ENCODE measurements around the gene SUPT4H1.
A peak's percentile ranks its signal among the peaks of the same experiment; 100 is the strongest.
"Not testable (repeated sequence)": the region's sequence is repeated elsewhere in the genome, so short reads cannot be mapped to it uniquely, and the experiment has no call there.

The SUPT4H1 gene

GRCh38 chr17:58351831-58352595 is at the start of gene SUPT4H1:
Gene SUPT4H1, minus strand, starts transcription at chr17:58352201. Its CDS starts 66 bp downstream, at chr17:58352135.
- DNase-seq = peak; percentile 40

DNA sequence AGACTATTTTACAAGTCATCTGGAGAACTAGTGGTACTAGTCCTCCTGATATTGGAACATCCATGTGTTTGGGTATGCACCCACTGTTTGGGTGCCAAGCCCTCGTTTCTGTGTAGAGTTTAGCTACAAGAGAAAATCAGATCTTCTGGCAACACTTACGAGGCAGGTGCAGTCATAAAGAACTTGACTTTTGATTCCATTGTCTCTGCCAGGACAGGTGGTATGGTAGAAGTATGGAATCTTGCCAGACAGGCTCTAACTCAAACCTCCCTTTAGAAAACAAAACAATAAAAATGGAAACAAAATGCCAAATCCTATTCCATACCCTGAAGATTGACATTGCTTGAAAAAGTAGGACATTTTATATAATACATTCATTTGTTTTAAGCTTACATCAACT is 49.3 kb upstream of the SUPT4H1 start:
- no peak for DNase-seq

DNA sequence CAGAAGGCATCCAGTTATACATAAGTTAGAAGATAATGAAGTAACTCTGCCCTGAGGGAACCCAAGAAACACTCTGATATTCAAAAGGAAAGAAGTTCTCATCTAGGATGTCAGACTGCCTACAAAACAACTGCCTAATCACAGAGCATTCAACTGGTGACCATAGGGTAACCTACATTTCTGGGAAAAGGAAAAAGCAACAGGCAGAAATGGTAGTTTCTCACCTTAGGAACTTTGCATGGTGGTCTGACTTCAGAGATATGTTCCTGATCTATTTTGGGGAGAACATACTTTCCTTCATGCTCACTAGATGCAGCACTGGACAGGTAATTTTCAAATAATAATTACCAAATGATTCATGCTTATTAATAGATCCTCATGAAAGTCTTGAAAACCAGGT is 48.8 kb upstream of the SUPT4H1 start:
- no peak for DNase-seq

DNA sequence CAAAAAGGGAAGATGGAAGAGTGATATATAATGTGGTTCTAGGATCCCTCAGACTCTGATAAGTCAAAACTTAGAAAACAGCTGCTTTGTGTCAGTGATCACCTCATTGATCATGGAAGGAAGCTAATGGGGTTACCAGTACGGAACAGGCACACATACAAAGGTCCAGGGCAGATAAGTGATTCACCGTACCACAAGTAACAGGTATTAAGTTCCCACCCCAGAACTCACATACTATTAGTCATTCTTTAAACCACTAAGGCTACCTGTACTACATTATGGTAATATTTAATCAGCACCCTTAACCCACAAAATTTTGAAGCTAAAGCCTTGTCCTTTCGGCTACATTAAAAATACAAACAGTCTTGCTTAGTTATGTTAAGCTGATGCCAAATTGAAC is 48.0 kb upstream of the SUPT4H1 start:
- no peak for DNase-seq

GRCh38 chr17:58398574-58399266 is 46.7 kb upstream of the SUPT4H1 start:
- no peak for DNase-seq

DNA sequence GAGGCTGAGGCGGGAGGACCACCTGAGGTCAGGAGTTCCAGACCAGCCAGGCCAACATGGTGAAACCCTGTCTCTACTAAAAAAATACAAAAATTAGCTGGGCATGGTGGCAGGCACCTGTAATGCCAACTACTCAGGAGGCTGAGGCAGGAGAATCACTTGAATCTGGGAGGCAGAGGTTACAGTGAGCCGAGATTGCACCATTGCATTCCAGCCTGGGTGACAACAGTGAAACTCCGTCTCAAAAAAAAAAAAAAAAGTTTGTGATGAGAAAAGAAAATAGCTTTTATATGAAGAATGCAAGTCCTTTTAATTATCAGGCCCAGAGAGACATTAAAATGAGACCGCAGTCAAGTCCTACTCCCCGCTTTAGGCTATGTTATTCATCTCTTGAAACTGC is 45.4 kb upstream of the SUPT4H1 start:
- DNase-seq = not testable (repeated sequence)

- DNase-seq = no peak
Measured at GRCh38 chr17:58396173-58396572, 44.2 kb upstream of the SUPT4H1 start.

GRCh38 chr17:58394534-58395223 is 42.7 kb upstream of the SUPT4H1 start:
- DNase-seq = no peak

DNA sequence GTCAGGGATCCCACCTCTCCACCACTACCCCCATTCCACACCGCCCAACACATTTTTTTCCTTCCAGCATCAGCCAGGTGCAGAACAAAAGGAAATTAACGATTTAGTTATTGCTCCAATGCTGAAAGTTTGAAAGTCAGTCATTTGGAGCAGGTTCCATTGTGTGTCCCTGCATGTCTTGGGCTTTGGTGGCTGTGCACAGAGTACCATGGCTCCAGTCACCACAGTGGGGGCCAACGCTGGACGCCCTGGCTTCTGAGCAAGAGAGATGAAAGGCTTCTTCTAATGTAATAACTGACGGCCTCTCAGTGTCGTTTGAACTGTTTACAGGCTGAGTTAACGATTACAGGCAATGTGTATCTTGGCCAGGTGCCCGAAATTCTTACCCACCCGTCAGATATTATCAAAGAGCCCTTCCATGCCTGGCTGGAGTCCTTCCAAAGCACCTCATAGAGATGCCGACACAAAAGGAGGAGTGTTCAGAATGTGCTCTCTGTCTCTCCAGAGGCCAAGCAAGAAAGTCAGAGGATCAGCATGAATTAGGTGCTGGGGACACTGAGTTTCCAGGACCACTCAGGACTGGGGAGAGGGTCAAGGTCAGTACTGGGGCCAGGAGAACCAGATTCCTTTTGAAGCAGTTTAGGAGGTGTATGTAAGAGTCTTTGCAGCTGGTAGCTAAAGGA is 39.4 kb upstream of the SUPT4H1 start:
- no peak for DNase-seq

DNA sequence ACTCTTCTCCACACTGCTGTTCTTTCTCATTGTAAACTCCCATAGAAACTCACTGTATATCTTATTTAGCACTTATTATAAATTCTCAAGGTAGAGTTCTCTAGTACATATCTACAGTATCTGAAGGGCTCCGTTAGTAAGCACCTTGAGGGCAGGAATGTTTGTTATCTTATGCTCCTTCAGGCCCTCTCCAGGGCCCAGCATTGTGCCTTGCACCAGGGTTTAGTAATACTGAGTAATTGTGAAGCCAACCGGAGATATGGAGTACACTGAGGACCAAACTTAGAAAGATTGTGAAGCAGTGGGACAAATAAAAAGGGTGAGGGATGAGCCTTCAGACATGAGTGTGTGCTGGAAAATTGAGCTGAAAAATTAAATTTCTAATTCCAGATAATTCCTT is 38.9 kb upstream of the SUPT4H1 start:
- no peak for DNase-seq

DNA sequence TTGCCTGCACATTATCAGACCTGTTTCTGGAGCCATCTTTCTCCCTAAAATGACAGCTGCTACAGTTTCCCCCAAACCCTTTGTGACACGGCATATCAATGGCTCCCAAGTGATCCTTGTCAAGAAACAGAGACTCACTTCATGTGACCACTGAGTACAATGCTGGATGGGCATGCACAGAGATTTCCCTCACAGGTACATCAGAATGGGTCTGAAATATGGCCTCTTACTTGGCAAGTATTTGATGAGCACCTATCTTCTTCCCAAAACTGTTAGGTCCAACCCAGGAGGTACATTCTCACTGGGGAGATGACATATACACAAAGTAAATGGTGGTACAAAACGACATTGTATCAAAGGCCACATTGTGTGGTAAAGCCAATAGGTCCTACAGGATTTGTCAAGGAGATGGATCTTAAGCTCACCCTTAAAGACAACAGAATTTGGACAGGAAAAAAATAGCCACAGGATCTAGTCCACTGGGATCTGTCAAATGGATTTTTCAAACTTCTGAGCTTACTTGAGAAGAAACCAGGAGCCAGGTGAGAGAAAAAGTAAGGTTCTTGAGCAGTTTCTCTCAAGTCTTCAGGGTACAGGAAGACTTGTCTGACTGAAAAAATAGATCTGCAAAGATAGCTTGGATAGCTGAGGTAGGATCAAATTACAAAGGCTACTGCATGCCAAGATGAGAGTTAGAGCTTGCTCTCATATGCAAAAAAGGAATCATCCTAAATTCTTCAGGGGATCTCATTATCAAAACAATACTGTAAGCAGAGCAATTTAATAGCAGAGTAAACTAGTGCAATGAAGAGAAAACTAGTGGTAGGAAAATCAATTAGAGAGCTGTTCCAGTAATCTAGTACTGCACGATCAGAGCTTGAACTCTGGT is 36.5 kb upstream of the SUPT4H1 start:
- no peak for DNase-seq

GRCh38 chr17:58387834-58388233 is 35.8 kb upstream of the SUPT4H1 start:
- DNase-seq = no peak

GRCh38 chr17:58386708-58387107 is 34.7 kb upstream of the SUPT4H1 start:
- DNase-seq = no peak

DNA sequence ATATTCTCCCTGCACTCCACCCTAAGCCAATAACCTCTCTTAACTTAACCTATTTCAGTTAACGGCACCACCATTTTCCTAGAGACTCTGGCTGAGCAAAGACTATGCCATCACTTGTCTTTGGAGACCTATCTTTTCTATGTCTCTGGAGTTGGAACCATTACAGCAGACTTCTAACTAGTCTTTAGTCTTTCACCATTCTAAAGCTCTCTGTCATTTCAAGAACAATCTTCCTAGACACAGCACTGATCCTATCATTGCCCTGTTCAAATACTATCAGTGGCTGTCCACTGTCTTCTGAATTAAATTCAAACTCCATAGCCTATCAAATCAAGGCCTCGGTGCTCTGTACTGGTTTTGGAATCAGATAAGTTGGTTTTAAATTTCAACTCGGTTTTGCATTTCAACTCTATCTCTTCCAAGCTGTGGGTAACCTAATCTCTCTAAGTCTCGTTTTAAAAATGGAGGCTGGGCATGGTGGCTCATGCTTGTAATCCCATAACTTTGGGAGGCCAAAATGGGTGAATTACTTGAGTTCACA is 33.4 kb upstream of the SUPT4H1 start:
- DNase-seq = no peak

DNA sequence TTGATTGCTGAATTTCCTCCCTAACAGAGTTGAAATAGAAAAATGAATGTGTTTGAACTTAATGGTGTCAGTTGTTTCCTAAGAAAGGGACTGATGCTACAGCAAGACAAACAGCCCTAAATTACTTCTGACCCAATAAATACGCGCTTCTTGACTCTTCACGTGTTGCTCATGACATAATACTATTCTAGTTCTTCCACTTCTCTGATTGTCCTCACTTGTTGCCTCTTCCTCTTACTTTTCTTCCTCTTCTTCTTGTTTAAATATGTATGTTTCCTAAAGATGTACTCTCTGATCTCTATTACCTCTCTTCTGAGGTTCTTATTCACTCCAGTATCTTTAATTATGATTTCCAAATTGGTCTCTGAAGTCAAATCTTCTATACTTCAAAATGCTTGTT is 32.9 kb upstream of the SUPT4H1 start:
- DNase-seq = no peak

DNA sequence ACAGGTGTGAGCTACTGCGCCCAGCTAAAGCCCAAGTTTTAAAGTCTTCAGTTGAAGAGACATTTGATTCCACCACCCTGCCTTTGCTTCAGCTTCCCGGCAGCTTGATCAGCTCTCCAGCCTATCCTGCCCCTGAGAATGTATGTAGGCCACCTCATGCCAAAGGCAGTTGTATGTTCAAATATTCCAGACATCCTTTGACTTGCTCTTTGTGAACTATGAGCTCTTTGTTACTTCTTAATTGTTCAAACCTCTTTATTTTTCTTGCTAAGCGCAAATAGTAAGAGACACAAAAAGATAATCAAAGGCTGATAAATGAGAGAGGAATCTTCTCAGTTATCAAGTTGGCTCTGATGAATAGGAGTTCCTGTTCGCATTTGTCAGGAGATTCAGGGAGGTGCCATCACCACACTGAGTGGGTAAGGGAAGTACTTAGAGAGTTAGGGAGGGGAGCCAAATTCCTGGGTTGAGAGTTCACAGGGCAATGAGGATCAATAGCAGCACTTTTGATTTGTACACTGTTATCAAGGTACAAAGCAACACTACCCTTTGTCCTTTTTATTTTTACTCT is 32.0 kb upstream of the SUPT4H1 start:
- DNase-seq = no peak

- DNase-seq = no peak
Measured at GRCh38 chr17:58382872-58383242, 30.9 kb upstream of the SUPT4H1 start.

DNA sequence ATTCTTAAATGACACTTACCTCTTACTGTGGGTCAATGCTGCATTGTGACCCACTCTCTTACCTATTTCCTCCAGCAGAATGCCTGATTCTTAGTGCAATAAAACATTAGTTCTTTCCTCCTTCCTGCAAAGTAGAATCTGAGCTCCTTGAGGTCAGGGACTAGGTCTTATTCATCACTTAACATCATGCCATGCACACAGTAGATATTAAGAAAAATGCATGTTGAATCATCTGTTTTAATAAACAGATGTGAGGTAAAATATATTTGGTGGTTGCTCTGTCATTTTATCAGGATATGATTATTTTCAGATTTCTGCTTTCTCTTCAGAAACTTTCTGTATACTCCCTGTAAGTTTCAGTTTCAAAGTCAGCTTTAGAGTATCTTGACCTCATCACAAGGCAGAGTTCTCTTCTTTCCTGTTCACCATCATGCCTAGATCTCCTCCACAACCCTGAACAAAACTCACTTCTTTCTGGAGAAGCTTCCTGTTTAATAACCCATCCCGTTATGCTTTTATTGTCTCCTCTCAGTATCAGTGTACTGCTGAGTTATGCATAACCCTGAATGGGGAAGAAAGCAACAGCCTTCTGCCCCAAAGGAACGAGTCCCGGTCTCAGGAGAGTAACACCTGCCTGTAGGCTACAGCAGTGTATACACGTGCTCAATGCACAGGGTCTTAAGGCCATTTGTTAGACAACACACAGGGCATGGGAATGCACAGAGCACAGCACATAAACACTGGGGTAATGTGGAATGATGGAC is 30.3 kb upstream of the SUPT4H1 start:
- no peak for DNase-seq

DNA sequence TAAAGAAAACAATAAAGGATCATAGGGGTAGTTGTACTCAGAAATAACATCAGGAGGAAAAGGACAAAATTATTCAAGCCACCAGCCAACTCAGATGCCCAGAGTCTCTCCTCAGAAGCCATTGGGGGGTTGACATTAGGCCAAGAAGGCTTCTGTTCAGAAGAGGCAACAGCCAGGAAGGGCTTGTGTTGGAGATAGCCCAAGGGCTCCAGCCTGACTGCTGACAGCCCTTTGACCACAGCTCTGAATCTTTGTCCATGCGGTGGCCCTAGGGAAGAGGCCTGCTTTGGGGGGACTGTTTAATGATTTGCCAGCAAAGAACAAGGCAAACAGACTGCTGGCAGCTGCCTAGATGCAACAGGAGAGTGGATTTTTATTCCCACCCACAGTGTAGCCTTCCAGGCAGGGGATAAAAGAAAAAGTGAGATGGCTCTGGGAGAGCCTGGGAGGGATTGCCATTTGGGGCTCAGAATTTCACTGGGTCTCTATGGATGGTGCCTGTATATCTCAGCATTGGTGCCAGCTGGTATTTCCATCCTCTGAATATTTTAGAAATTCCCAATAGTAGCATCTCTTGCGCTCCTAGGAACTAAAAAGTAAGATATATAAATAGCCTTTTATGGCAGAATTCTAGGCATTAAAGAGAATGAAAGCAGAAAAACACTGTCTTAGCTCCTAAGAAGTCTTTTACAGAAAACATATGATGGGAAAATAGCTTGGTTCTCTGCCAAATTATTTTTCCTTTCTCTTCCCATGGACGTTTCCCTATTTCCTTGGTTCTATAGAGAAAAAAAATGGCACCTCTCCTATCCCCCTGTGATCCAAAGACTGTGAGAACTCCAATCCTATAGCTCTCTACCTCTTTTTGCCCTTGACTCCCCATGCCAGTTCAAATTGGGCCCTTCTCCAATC is 29.4 kb upstream of the SUPT4H1 start:
- no peak for DNase-seq
